NCI-H2227 (cell line): ENCODE results near the gene RPE.

Experiments used
- DNase-seq: peaks from one replicate; lab custom pipeline; 2025; ENCODE audit not compliant: unreplicated experiment; lab: John Stamatoyannopoulos, UW

The RPE gene

GRCh38 chr2:210000464-210001324 is 1.7 kb upstream of the RPE start:
- no peak for DNase-seq

DNA sequence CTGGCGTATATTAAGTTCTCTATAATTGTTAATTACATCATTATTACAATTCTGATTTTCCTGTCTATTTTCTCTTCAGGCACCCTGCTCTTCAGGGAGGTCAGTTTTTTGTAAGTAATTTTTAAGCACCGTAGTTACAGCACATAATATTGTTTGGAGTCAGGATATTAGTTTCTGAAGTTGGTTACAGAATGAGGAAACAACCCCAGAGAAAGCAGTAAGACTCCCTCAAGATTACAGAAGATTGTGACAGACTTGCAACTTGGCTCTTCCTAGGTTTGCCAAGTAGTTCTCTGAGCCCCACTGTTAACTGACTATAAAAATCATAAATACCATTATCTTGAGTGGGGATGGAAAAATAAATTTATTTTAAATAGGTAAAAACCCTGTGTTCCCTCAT is 921 bp downstream of the RPE start:
- DNase-seq: no peak

GRCh38 chr2:210004881-210005280 is 2.4 kb downstream of the RPE start:
- no peak for DNase-seq

DNA sequence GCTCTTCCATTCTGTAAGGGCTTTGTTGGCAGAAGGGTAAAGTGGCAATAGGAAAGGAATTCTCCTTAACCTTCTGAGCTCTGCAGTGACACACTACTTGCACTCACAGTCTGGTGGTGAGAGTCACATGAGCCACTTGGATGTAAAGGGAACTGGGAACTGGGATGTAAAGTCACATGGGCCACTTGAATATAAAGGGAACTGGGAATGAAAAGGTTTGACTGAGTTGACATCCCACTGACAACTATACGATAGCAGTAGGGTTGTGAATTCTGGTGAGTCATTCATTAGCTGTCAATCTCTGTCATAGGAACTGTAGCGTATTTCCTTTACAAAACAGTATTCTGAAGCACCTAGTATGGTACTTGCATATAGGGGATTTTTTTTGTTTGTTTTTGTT is 5.5 kb downstream of the RPE start:
- DNase-seq: no peak

DNA sequence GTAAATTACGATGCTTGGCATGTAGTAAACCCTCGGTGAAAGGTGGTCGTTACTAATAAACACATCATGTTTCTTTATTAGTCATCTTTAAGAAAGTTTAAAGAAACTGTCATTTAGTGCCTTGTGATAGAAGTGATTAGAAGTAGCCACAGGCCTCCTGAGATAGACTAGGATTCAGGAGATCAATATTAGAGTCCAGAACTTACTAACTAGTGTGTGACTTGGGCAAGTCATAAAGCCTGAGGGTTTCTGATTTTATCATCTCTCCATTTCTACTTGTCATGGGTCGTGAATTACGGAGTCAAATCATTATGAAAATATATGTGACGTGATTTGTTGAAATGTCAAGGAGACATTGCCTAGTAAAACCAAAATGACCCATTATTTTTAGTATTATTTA is 6.7 kb downstream of the RPE start:
- DNase-seq: no peak

DNA sequence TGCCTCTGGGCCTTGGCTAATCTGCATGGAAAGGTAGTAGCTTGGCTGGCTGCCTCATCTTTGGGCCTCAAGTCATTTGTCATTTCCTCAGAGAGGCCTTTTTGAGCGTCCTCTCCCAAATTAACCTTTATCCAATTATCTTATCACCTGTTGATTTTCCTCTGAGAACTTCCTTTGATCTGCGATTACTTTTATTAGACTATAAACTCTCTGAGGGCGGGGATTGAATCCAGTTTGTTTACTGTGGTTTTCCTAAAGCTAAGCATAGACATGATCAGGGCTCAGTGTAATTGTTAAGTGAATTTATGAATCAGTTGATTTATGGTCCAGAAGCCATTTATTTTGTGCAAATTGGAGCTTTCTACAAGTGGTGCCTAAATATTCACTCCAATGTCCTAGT is 7.5 kb downstream of the RPE start:
- DNase-seq: no peak

GRCh38 chr2:210020138-210020537 is 17.7 kb downstream of the RPE start:
- no peak for DNase-seq

DNA sequence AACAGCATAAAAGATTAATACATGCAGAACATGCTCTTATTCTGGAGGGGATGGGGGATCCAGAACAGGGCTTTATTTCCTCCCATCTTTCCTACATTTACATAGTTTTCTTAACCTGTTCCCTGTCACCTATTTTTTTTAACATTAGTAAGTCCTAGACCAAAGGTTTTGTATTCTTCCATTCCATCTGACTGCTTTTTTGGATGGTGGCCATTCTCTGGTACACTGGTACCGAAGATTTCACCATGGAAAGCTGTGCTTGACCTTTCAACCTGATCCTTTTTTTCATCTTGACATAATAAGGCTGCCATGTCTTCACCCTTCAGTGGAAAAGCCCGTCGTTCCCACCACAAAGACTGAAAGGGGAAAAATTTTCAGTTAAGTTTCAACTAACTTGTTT is 20.4 kb downstream of the RPE start:
- no peak for DNase-seq

DNA sequence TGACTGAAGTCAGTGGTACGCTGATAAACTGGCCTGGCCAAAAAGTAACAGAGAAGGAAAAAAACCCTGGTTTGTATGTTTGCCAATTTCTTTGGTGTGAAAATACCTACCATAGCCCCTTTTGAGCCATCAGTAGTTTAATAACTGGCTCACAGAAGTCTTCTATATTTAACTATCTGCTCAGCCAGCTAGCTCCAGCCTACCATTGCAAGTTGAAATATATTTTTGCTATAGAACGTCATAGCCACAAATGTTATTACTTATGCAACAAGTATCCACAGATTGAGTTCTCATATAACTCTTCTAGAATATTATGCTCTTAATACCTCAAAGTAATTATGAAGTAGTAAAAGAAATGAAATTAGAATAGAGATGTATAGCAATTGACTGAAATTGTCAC is 25.2 kb downstream of the RPE start:
- DNase-seq: no peak

DNA sequence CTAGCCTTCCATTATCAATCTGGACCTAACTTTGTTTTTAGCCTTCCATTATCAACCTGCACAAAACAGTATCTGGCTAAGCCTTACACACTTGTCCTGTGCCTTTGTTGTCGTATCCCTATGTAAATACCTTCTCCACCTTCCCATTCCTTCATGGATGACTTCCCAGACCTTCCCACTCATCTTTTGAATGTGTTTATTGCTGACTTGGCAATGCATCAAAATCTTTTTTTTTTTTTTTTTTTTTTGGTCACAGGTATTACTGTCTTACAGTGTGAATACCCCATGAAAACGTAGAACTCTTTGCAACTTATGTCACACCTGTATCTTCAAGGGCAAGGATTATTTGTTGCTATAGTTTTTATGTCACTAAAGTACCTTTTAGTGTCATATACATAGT is 25.7 kb downstream of the RPE start:
- no peak for DNase-seq

DNA sequence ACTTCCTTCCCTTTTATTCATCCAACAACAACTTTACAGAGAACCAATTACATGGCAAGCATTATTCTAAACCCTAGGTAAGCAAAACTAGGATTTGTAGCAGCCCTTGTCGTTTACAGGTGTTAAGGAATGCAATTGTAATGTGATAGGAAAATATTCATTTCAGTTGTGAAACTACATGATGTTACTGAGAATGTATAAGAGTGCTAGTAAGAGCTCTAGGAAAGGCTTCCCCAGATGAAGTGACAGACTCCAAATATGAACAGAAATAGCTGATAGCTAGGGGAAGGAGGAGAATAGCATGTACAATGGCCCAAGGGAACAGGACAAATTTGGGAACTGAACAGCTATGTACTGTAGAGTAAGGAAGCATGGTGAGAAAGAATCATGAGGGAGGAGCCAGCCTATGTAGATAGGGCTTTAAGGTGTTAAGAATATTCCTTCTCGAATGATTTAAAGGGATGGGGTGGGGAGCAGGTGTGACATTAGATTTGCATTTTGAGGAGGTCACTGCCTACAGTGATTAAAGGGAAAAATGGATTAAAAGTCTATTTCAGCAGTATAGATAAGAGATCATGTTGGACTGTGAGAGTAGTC is 31.7 kb downstream of the RPE start:
- DNase-seq: no peak

GRCh38 chr2:210035679-210036078 is 33.2 kb downstream of the RPE start:
- no peak for DNase-seq

DNA sequence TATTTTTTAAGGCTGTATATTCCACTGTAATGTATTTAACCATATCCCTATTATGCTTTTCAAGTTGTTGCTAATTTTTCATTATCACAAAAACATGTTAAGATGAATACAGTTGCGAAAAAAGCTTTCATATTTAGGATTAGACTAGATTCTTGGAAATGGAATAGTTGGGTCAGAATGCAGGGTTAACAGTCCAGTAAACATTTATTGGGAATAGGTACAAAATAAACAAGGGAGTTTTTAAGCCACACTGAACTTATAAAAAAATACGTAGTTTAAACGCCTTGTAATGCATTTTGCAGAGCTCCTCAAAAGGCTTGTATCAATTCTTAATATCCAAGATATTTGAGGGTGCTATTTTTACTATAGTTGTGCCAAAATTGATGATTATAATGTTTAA is 35.6 kb downstream of the RPE start:
- DNase-seq: no peak

- DNase-seq: no peak
Observed at GRCh38 chr2:210046851-210047500, 44.5 kb downstream of the RPE start.

DNA sequence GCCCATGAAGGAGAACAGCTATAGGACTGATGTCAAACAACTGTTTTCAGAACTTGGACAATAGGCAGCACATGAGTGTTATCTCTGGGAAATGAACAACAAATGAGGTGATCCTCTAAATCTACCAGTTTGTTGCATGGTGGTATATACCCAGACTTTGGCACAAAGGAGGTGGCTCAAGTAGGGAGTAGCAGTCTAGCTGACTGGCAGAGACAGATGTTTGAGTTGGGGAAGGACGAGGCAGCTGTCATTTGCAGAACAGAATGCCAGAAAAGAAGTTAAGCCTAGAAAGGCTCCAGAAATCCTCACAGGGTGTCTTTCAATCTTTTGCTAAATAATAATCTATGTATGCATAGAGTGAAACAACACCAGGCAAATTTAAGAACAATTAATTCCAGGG is 47.4 kb downstream of the RPE start:
- no peak for DNase-seq

DNA sequence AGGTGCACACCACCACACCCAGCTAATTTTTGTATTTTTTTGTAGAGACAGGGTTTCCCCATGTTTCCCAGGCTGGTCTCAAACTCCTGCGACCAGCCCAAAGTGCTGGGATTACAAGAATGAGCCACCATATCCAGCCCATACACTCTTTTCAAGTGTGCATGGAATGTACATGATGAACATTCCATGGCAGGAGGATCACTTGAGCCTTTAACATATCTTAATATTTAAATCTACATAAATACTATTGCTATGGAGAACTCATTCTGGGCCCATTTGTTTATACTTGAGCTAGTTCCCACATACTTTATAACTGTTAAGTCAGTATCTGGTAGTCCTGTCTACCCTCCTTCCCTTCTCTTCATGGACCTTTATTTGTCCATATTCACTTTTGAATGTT is 48.4 kb downstream of the RPE start:
- DNase-seq: no peak

DNA sequence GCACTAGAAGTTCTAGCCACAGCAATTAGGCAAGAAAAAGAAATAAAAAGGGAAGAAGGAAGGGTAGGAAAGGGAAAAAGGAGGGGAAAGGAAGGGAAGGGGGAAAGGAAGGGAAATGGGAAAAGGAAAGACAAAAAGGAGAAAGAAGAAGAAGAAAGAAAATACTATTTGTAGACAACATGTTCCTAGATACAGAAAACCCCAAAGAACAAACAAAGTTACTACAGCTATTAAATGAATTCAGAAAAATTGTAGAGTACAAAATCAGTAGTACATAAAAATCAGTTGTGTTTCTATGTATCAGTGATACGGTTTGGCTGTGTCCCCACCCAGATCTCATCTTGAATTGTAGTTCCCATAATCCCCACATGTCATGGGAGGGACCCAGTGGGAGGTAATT is 52.3 kb downstream of the RPE start:
- no peak for DNase-seq

DNA sequence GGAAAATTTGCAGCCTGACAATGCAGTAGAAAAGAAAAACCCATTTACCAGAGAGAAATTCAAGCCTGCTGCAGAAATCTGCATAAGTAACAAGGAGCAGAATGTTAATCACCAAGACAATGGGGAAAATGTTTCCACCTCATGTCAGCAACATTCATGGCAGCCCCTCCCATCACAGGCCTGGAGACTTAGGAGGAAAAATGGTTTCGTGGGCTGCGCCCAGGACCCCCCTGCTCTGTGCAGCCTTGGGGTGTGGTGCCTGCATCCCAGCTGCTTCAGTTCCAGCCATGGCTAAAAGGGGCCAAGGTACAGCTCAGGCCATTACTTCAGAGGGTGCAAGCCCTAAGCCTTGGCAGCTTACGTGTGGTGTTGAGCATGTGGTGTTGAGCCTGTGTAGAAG is 53.4 kb downstream of the RPE start:
- DNase-seq: no peak

DNA sequence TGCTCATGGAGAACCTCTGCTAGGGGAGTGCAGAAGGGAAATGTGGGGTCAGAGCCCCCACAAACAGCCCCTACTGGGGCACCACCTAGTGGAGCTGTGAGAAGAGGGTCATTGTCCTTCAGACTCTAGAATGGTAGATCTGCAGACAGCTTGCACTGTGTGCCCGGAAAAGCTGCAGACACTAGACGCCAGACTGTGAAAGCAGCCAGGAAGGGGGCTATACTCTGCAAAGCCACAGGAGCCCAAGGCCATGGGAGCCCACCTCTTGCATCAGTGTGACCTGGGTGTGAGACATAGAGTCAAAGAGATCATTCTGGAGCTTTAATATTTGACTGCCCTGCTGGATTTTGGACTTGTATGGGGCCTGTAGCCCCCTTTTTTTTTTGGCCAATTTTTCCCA is 60.9 kb downstream of the RPE start:
- DNase-seq: no peak
